Fibroblast of skin of left biceps (primary cell): Measurements from ENCODE around the gene CCDC106.

Experiments
- DNase-seq, 2 experiments: peaks; one replicate each; pipeline ENCODE4 v3.0.0-alpha.2; 2013; ENCODE audit warnings: low read depth in 2 of 2

The CCDC106 gene

GRCh38 chr19:55650602-55651230, 2.7 kb downstream of the CCDC106 start:
- no peak for DNase-seq

- no peak for DNase-seq
Measured at GRCh38 chr19:55651236-55651635, 3.2 kb downstream of the CCDC106 start.

GRCh38 chr19:55652311-55653128, 4.5 kb downstream of the CCDC106 start:
- no peak for DNase-seq

- DNase-seq: peak; percentile 98
Measured at GRCh38 chr19:55653651-55654322, 5.8 kb downstream of the CCDC106 start.

GRCh38 chr19:55654323-55654867, 6.4 kb downstream of the CCDC106 start:
- DNase-seq: peak; percentile 98 to 99

- peak; percentile 73 to 78 for DNase-seq
Measured at GRCh38 chr19:55654868-55655647, 7.0 kb downstream of the CCDC106 start, which contains the start of gene U2AF2. TSS of gene U2AF2 (plus strand) at chr19:55655035. CDS start at chr19:55655105, 70 bp downstream.

- no peak for DNase-seq
Measured at GRCh38 chr19:55655648-55656040, 7.6 kb downstream of the CCDC106 start.

GRCh38 chr19:55656552-55656951, 8.5 kb downstream of the CCDC106 start:
- no peak for DNase-seq

- no peak for DNase-seq
Measured at GRCh38 chr19:55656988-55657747, 9.2 kb downstream of the CCDC106 start.

GRCh38 chr19:55658846-55659459, 10.9 kb downstream of the CCDC106 start:
- no peak for DNase-seq

GRCh38 chr19:55659822-55660221, 11.8 kb downstream of the CCDC106 start:
- DNase-seq: no peak

GRCh38 chr19:55660404-55660803, 12.4 kb downstream of the CCDC106 start:
- DNase-seq: no peak

- DNase-seq: no peak
Measured at GRCh38 chr19:55660991-55661390, 13.0 kb downstream of the CCDC106 start.

- no peak for DNase-seq
Measured at GRCh38 chr19:55661826-55662225, 13.8 kb downstream of the CCDC106 start.

- no peak for DNase-seq
Measured at GRCh38 chr19:55663846-55664536, 16.0 kb downstream of the CCDC106 start.

- DNase-seq: no peak
Measured at GRCh38 chr19:55666343-55667005, 18.5 kb downstream of the CCDC106 start.

GRCh38 chr19:55667006-55667381, 19.0 kb downstream of the CCDC106 start:
- DNase-seq: no peak

GRCh38 chr19:55667511-55667910, 19.5 kb downstream of the CCDC106 start:
- no peak for DNase-seq

GRCh38 chr19:55667958-55668357, 19.9 kb downstream of the CCDC106 start:
- DNase-seq: no peak
